Bronchial epithelial cell (primary cell): Measurements from ENCODE around the gene ADGRG3. TPM values are rescaled to one million over a fixed set of nuclear protein-coding genes. Genes with fewer than 3 reads are reported as not detected.

ENCODE experiments used
- DNase-seq: peaks from one replicate; pipeline ENCODE4 v3.0.0-alpha.2; 2010; ENCODE audit warnings: low read depth
- FAIRE-seq: peaks from 2 replicates; lab custom pipeline; 2011; peaks lifted over from hg19 to GRCh38; lab: Jason Lieb, UNC
- H3K27me3 ChIP-seq: 2 replicates; pipeline ENCODE4 v1.5.1; 2011; ENCODE audit warnings: low read length; ENCODE audit not compliant: control insufficient read depth, insufficient read depth
- H3K36me3 ChIP-seq: 2 replicates; pipeline ENCODE4 v1.5.1; 2011; ENCODE audit warnings: low read length; ENCODE audit not compliant: control insufficient read depth, insufficient read depth
- H3K4me3 ChIP-seq: 2 replicates; pipeline ENCODE4 v1.5.1; 2011; ENCODE audit warnings: mild to moderate bottlenecking, low read depth, low read length, control low read depth
- total RNA-seq: library from RNA; depleted of rRNA; stranded (reverse); fragments of >200 nt; gene quantifications from 2 replicates; pipeline ENCODE4 v1.2.1, GENCODE V29; 2014
- TF ChIP-seq, protein P1 (sequence below): IDR thresholded peaks from 2 replicates; pipeline ENCODE4 v1.5.1; 2011; ENCODE audit warnings: mild to moderate bottlenecking, moderate library complexity, low read length, control low read depth, inconsistent platforms; ENCODE audit not compliant: insufficient read depth, severe bottlenecking

Gene ADGRG3
- total RNA-seq, 1 donor from 2014 or later: not detected

DNA sequence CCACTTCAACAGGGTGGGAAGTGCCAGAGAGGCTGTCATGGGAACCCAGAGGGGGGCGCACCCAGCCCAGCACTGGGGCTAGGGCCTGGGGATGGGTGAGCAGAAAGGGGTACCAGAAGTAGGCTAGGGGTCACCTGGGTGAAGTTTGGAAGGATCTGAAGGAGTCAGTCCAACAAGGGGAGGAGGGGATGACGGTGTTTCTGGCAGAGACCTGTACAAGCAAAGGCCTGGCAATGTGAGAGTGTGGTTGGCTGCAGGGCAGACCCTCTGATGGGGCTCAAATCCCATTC, 54.0 kb downstream of the ADGRG3 start:
- TF ChIP-seq, protein P1, sequence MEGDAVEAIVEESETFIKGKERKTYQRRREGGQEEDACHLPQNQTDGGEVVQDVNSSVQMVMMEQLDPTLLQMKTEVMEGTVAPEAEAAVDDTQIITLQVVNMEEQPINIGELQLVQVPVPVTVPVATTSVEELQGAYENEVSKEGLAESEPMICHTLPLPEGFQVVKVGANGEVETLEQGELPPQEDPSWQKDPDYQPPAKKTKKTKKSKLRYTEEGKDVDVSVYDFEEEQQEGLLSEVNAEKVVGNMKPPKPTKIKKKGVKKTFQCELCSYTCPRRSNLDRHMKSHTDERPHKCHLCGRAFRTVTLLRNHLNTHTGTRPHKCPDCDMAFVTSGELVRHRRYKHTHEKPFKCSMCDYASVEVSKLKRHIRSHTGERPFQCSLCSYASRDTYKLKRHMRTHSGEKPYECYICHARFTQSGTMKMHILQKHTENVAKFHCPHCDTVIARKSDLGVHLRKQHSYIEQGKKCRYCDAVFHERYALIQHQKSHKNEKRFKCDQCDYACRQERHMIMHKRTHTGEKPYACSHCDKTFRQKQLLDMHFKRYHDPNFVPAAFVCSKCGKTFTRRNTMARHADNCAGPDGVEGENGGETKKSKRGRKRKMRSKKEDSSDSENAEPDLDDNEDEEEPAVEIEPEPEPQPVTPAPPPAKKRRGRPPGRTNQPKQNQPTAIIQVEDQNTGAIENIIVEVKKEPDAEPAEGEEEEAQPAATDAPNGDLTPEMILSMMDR: no peak
- Histone ChIP-seq H3K27me3 (no peaks in the 10 kb centered on the region), H3K36me3 (no peaks in the 10 kb centered on the region), H3K4me3 (no peak overlapping the region)
- DNase-seq (no peak), FAIRE-seq (no peak)

DNA sequence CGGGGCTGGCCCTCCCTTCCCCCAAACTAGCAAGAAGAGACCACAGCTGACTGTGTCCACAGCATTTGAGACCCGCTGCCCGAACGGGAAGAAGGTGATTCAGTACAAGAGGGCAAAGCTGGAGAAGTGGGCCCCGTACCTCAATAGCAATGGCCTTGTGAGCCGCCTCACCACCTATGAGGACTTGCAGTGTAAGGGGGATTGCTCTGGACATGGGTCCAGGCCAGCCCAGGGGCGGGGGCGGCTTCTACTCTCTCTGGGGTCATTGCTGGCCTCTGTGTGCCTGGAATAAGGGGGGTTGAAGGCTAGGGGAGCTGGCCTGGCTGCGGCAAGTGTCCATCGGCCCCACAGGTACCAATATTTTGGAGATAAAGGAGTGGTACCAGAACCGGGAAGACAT, 54.5 kb downstream of the ADGRG3 start:
- TF ChIP-seq, protein P1: no peak
- Histone ChIP-seq H3K4me3 (no peak overlapping the region), H3K27me3 (no peaks in the 10 kb centered on the region), H3K36me3 (no peaks in the 10 kb centered on the region)
- DNase-seq: no peak
- FAIRE-seq: no peak

DNA sequence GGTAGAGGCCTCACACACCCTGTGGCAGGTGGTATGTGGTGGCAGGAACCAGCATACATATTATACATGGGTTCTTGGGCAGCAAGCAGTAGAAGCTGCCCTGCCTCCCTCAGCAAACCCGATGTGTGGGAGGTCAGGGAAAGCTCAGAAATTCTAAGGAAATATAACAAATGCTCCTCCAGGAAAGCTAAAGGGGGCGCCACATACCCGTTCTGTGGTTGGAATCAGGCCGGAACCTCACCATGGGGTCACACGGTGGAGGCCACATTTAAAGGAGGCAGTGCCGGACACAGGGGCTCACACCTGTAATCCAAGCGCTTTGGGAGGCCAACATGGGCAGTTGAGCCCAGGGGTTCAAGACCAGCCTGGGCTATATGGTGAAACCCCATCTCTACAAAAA, 55.1 kb downstream of the ADGRG3 start:
- DNase-seq (no peak), FAIRE-seq (no peak)
- no peaks in the 10 kb centered on the region for H3K27me3 ChIP-seq
- no peaks in the 10 kb centered on the region for H3K36me3 ChIP-seq
- no peak overlapping the region for H3K4me3 ChIP-seq
- TF ChIP-seq, protein P1: peak; percentile 15

DNA sequence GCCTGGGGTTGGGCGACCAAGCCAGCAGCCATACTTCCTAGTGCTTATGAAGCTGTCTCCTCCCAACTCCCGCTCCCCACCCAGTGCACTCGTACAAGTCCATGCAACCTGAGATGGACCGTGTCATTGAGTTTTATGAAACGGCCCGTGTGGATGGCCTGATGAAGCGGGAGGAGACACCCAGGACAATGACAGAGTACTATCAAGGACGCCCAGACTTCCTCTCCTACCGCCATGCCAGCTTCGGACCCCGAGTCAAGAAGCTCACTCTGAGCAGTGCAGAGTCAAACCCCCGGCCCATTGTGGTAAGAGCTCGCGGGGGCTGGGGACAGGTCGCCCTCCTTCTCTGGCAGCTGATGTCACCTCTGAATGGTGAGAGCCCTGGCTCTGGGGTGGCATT, 56.4 kb downstream of the ADGRG3 start:
- no peak overlapping the region for H3K4me3 ChIP-seq
- H3K36me3 ChIP-seq: no peaks in the 10 kb centered on the region
- FAIRE-seq (no peak), DNase-seq (no peak)
- TF ChIP-seq, protein P1: no peak
- H3K27me3 ChIP-seq: no peaks in the 10 kb centered on the region

DNA sequence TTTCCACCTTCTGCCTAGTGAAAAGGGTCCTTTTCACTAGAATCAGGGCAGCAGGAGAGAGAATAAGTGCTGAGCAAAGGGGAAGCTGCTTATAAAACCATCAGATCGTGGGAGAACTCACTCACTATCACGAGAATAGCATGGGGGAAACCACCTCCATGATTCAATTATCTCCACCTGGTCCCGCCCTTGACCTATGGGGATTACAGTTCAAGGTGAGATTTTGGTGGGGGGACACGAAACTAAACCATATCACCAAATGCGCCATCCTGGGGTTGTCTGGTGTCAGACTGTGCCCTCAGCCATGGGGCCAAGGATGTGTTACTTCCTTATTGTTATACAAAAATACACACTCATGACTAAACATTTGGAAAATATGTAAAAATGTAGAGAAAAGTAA, 57.0 kb downstream of the ADGRG3 start:
- TF ChIP-seq, protein P1: no peak
- DNase-seq (no peak), FAIRE-seq (no peak)
- Histone ChIP-seq H3K4me3 (no peak overlapping the region), H3K36me3 (no peaks in the 10 kb centered on the region), H3K27me3 (no peaks in the 10 kb centered on the region)

DNA sequence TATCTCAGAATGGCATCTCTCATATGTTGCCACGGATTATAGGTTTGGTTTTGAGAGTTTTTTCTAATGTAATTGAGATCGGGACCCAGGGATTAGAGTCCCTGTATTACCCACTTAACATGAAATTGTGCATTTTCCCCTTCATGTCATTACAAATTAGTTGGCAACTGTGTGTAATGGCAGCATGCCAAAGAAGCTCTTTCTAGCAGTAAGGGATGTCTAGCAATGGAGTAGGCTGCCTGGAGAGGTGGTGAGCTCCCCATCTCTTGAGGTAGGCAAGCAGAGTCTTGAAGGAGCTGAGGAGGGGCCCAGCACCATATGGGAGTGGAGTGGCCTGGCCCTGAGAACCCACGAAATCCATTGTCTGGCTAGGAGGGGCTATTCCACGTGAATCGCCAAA, 57.4 kb downstream of the ADGRG3 start:
- FAIRE-seq (no peak), DNase-seq (no peak)
- Histone ChIP-seq H3K4me3 (no peak overlapping the region), H3K36me3 (no peaks in the 10 kb centered on the region), H3K27me3 (no peaks in the 10 kb centered on the region)
- TF ChIP-seq, protein P1: no peak
